Activated CD4-positive, alpha-beta T cell treated with anti-CD3 and anti-CD28 coated beads for 36 hours (primary cell): ENCODE data around the gene CLIP3. TPM values are rescaled to one million over a fixed set of nuclear protein-coding genes. Genes with fewer than 3 reads are reported as not detected.
A peak's percentile ranks its signal among the peaks of the same experiment; 100 is the strongest.

Experiments used
- ATAC-seq: fragments of 200-7000 bp; cut with Tn5 transposase; one replicate; pipeline ENCODE4 v1.10.0; 2021; ENCODE audit warnings: mild to moderate bottlenecking, moderate library complexity
- CTCF ChIA-PET: fragments of 350-600 bp; sonication (Branson Sonifier 250); formaldehyde crosslinking; loops from one replicate; lab custom pipeline; 2021; ENCODE audit warnings: antibody characterized with exemption; lab: Charles Lee
- POLR2A ChIA-PET: fragments of 350-600 bp; sonication (Branson Sonifier 250); formaldehyde crosslinking; loops from one replicate; lab custom pipeline; 2021; ENCODE audit warnings: antibody characterized with exemption, inconsistent platforms; lab: Charles Lee
- DNase-seq: peaks from one replicate; pipeline ENCODE4 v3.0.0-alpha.2; 2020
- H3K27ac Mint-ChIP-seq: one replicate; pipeline ENCODE4 v1.8.0; 2021; ENCODE audit warnings: mixed read lengths
- H3K27me3 Mint-ChIP-seq: one replicate; pipeline ENCODE4 v1.8.0; 2021; ENCODE audit warnings: mixed read lengths
- H3K36me3 Mint-ChIP-seq: one replicate; pipeline ENCODE4 v1.8.0; 2021; ENCODE audit warnings: low read depth, mixed read lengths
- H3K4me1 Mint-ChIP-seq: one replicate; pipeline ENCODE4 v1.8.0; 2021; ENCODE audit warnings: mixed read lengths
- H3K4me3 Mint-ChIP-seq: one replicate; pipeline ENCODE4 v1.8.0; 2021; ENCODE audit warnings: mild to moderate bottlenecking, moderate library complexity, mixed read lengths
- H3K9me3 Mint-ChIP-seq: one replicate; pipeline ENCODE4 v1.8.0; 2021; ENCODE audit warnings: low read depth, mixed read lengths
- intact Hi-C, 2 experiments: fragments of 100-400 bp; cut with DNase I in 1 of 2; cut with micrococcal nuclease in 1 of 2; formaldehyde crosslinking; loops; one replicate each; pipeline versions ENCODE4 v1.14.2 to v1.15.1; 2022 to 2024; cut with DNase I, micrococcal nuclease
- total RNA-seq, 2 experiments: library from RNA; stranded (reverse); gene quantifications; one replicate each; pipeline ENCODE4 v1.2.3, GENCODE V29; 2021

CLIP3 gene
- total RNA-seq, 2 experiments from 2014 or later: 0.16 to 0.42 TPM

DNA sequence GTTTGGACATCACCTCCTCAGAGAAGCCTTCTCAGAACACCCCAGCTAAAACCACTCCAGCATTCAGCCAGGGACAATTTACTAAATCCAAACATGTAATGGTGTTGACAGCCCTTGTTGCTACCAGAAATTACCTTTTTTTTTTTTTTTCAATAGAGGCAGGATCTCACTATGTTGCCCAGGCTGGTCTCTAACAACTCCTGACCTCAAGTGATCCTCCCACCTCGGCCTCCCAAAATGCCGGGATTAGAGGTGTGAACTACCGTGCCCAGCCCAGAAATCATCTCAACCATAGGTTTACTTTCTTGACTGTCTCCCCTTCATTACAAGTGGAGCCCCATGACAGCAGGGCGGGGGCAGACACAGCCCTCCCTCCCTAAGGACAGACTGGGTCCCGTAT lies 9.2 kb downstream of the CLIP3 start:
- ATAC-seq: no peak
- peaks cover 24% of the 10 kb centered on the region for H3K36me3 Mint-ChIP-seq
- no peak overlapping the region for H3K27ac Mint-ChIP-seq
- POLR2A ChIA-PET: no interaction called here
- no peak for DNase-seq
- intact Hi-C loops: no loop called here
- no peak overlapping the region for H3K4me3 Mint-ChIP-seq
- no peaks in the 10 kb centered on the region for H3K27me3 Mint-ChIP-seq
- H3K9me3 Mint-ChIP-seq: no peaks in the 10 kb centered on the region
- H3K4me1 Mint-ChIP-seq: no peaks in the 10 kb centered on the region
- CTCF ChIA-PET: no interaction called here

DNA sequence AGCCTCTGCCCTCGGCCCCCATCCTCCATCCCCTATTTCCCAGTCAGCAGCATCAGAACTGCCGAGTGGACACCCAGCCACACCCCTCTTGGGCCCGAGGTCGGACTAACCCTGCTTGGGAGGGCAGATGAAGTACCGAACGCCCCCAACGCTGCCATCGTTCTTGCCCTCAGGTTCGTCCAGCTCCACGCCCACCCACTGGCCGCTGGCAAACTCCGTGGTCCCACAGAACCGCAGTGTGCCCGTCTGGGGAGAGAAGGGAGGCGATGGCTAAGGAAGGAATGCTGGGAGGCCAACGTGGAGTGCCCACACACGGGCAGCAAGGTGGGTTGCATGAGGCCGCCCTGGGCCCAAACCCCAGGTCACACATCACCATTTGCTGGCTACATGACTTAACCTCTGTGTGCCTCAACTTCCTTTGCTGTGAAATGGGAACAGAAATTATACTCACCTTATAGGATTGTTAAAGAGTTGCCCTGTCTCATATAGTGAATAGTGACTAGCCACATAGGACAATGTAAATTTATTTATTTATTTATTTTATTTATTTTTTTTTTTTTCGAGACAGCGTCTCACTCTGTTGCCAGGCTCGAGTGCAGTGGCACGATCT lies 13.5 kb downstream of the CLIP3 start:
- H3K4me3 Mint-ChIP-seq: no peak overlapping the region
- peaks cover 20% of the 10 kb centered on the region for H3K36me3 Mint-ChIP-seq
- DNase-seq (no peak), ATAC-seq (no peak)
- ChIA-PET POLR2A (interaction anchor here (0.6 kb wide), 1 partner anchor 150 kb away, joined by 3 read pairs; no protein-coding TSS in a partner anchor), CTCF (no interaction called here)
- H3K4me1 Mint-ChIP-seq: peaks cover 14% of the 10 kb centered on the region
- H3K27me3 Mint-ChIP-seq: no peaks in the 10 kb centered on the region
- intact Hi-C loops: no loop called here
- H3K9me3 Mint-ChIP-seq: no peaks in the 10 kb centered on the region
- H3K27ac Mint-ChIP-seq: no peak overlapping the region

DNA sequence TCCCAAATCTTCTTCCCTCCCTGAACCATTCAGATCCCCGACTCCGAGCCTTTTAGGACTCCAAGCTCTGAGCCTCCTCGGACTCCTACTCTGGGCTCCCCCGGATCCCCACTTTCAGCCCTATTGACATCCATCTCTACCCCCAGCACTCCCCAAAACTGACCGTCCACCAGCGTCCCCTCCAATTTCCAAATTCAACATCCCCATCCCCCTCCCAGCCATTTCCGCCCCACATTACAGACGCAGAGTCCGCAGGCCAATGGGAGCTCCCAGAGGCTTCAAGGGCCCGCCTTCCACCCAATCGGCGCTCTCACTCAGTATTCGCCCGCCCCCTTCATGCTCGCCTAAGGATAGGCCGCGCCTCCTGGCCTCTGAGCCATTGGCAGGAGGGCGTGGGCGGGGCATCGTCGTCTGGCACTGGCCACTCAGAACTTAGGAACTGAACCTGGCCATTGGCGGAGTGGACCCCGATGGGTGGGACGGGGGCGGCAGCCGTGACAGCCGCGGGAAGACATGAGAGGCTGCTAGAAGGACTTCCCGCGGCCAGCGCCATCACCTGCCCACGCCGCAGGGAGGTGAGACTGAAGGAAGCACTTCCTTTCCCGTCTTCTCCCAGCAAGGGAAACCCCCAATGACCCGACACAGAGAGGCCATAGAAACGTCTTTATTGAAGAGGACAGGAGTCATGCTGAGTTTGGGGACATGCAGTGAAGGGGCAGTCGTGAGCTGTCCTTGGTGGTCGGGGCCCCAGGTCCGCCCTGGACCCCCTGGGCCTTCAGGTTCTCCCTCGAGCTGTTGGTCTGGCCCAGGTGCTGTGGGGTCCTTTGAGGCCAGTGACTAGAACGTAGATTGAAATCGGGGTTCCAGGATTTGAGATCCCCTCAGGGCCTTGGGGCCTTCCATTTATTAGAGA lies 18.4 kb downstream of the CLIP3 start, which contains the start of gene ALKBH6:
TSS of gene ALKBH6 (minus strand) at position 202 of the 913 bp plus-strand sequence. CDS start 816 bp downstream, outside the sequence.
- Mint-ChIP-seq H3K4me3 (peak within 1 kb of the TSS; percentile 96), H3K9me3 (no peaks in the 10 kb centered on the region), H3K27ac (peak within 1 kb of the TSS; percentile 94), H3K4me1 (peaks cover 32% of the 10 kb centered on the region), H3K27me3 (no peaks in the 10 kb centered on the region), H3K36me3 (peaks cover 5% of the 10 kb centered on the region)
- CTCF ChIA-PET: interaction anchor here (0.6 to 1.5 kb wide), 7 partner anchors 18 to 274 kb away, joined by 3 to 5 read pairs (median 3); partner anchors contain the start of genes LIN37 and THAP8
- DNase-seq (peak; percentile 100), ATAC-seq (peak; percentile 98)
- POLR2A ChIA-PET: interaction anchor here (0.6 to 1.0 kb wide), 3 partner anchors 101 to 266 kb away, joined by 3 to 5 read pairs (median 3); partner anchors contain the start of genes LIN37, POLR2I and TBCB
- intact Hi-C loops: loop anchor here (1.0 to 5.0 kb wide), 15 partner anchors 15 to 370 kb away; partner anchors contain the start of genes SDHAF1 (in 2 of the 2), TBCB (in 2 of the 2), THAP8 (in 2 of the 2) and WDR62 (in 2 of the 2)

DNA sequence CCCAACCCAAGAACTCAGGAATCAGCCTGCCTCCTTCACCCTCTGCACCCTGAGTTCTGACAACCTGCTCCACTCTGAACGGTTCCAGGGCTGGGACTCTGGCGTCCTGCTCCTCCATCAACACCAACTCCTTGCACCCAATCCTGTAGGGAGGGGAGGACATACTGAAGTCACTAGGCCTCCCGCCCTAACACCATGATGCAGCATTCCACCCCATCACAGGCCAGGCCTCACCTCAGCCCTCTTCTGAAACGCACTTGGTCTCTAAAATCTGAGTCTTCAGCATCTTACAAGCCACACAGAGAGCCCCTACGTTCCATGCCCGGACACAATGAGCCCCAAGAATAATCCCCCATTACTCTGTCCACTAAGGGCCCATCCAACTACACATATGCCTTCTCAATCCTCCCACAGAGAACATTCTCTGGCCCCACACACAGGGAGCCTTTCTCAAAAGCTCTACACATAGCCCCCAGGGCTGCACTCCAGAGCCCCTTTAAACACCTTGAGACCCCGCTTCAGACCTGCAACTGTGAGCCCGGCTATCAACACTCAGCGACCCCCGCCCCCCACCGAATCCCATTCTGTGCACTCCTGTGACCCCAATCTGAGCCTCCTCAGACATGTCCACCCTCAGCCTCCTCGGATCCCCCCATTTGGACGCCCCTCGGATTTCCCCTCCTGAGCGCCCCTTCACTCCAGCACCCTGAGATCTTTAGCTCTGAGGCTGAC lies 19.2 kb downstream of the CLIP3 start:
- peaks cover 36% of the 10 kb centered on the region for H3K4me1 Mint-ChIP-seq
- intact Hi-C loops: loop anchor here (1.0 to 5.0 kb wide), 15 partner anchors 14 to 369 kb away; partner anchors contain the start of genes SDHAF1 (in 2 of the 2), TBCB (in 2 of the 2), THAP8 (in 2 of the 2) and WDR62 (in 2 of the 2)
- no peaks in the 10 kb centered on the region for H3K9me3 Mint-ChIP-seq
- peak overlapping the region; percentile 94 for H3K27ac Mint-ChIP-seq
- H3K4me3 Mint-ChIP-seq: peak overlapping the region; percentile 96
- no peaks in the 10 kb centered on the region for H3K27me3 Mint-ChIP-seq
- ChIA-PET CTCF (interaction anchor here (0.6 to 1.5 kb wide), 7 partner anchors 18 to 273 kb away, joined by 3 to 7 read pairs (median 4); partner anchors contain the start of genes LIN37, SDHAF1 and THAP8), POLR2A (interaction anchor here (1.0 kb wide), 1 partner anchor 102 kb away, joined by 3 read pairs; the partner anchor contains the start of genes POLR2I and TBCB)
- peaks cover 5% of the 10 kb centered on the region for H3K36me3 Mint-ChIP-seq
- ATAC-seq: no peak
- DNase-seq: no peak

DNA sequence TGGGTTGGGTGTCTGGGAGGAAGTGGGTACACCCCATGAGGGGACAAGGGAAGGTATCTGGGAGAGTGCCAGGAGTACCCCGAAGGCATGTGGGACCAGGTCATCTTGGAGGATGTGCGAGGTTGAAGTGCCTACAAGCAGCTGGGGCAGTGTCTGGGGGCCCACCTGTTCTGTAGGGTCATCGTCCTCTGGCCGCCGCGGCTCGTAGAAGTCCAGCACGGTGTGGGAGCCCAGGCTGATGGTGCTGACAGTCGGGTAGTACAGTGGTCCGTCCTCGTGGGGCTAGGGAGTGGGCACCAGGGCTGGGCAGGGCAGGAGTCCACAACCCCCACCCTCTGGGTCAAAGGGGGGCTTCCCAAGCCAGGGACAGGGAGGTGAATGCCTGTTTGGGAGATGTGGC lies 22.3 kb downstream of the CLIP3 start:
- Mint-ChIP-seq H3K9me3 (no peaks in the 10 kb centered on the region), H3K36me3 (peaks cover 5% of the 10 kb centered on the region), H3K27ac (no peak overlapping the region), H3K4me3 (no peak overlapping the region), H3K4me1 (peaks cover 31% of the 10 kb centered on the region), H3K27me3 (no peaks in the 10 kb centered on the region)
- intact Hi-C loops: loop anchor here in 1 of 2 experiments (5.0 kb wide), 1 partner anchor 293 kb away; the partner anchor contains the start of gene KMT2B
- ATAC-seq: no peak
- POLR2A ChIA-PET: no interaction called here
- no peak for DNase-seq
- CTCF ChIA-PET: no interaction called here

DNA sequence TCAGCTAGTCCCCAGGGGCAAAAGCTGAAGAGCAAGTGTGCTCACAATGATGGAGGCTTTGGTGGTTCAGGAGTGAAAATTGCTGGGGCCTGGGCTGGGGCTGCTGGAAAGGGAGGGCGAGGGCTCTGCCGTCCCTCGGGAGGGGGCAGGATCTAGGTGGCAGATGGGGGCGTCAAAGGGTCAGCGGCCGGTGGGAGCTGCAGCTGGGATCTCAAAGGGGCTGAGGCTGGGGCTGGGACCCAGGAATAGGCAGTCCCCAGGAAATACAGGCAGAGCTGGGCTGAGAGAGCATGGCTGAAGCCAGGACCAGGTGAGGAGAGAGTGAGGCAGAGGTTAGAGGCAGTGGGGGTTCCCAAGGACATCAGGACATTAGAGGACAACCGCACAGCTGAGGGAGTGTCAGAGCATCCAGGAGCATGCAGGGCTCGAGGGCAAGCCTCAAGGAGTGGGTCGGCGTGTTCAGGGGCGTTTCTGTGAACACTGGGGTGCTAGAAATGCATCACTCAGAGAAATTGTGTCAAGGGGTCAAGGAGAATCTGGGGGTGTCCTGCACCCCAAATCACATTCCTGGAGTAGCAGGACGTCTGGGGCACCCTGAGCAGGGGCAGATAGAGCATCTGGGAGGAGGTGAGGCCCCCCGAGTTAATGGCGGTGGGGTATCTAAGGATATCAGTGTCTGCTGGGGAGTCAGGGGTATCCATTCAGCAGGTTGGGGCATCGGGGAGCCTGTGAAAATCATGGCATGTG lies 22.9 kb downstream of the CLIP3 start:
- intact Hi-C loops: loop anchor here in 1 of 2 experiments (5.0 kb wide), 1 partner anchor 293 kb away; the partner anchor contains the start of gene KMT2B
- Mint-ChIP-seq H3K9me3 (no peaks in the 10 kb centered on the region), H3K27ac (no peak overlapping the region), H3K36me3 (peaks cover 5% of the 10 kb centered on the region), H3K4me1 (peaks cover 26% of the 10 kb centered on the region), H3K4me3 (peak overlapping the region; percentile 35), H3K27me3 (no peaks in the 10 kb centered on the region)
- ChIA-PET POLR2A (no interaction called here), CTCF (no interaction called here)
- DNase-seq: no peak
- no peak for ATAC-seq

DNA sequence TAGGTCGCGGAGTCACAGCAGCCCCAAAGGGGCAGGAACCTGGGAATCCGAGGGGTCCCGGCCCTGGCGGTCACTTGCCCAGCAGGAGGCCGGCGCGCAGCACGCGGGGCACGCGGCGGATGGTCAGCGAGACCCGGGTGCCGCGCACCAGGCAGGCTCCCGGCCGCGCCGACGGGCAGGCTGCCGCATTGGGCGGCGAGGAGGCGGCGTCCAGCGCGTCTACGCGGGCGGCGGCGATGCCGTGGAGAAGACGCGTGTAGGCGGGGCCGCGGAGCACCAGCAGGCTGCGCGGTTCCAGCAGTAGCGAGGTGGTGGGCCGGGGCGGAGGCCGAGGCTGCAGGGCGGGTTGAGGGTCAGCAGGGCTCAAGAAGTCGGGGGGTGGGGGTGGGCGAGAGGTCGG lies 23.5 kb downstream of the CLIP3 start:
- Mint-ChIP-seq H3K9me3 (no peaks in the 10 kb centered on the region), H3K27ac (no peak overlapping the region), H3K4me1 (peaks cover 22% of the 10 kb centered on the region), H3K36me3 (peaks cover 5% of the 10 kb centered on the region), H3K4me3 (peak overlapping the region; percentile 35), H3K27me3 (no peaks in the 10 kb centered on the region)
- ChIA-PET CTCF (no interaction called here), POLR2A (no interaction called here)
- intact Hi-C loops: no loop called here
- peak; percentile 12 for ATAC-seq
- DNase-seq: peak; percentile 73

DNA sequence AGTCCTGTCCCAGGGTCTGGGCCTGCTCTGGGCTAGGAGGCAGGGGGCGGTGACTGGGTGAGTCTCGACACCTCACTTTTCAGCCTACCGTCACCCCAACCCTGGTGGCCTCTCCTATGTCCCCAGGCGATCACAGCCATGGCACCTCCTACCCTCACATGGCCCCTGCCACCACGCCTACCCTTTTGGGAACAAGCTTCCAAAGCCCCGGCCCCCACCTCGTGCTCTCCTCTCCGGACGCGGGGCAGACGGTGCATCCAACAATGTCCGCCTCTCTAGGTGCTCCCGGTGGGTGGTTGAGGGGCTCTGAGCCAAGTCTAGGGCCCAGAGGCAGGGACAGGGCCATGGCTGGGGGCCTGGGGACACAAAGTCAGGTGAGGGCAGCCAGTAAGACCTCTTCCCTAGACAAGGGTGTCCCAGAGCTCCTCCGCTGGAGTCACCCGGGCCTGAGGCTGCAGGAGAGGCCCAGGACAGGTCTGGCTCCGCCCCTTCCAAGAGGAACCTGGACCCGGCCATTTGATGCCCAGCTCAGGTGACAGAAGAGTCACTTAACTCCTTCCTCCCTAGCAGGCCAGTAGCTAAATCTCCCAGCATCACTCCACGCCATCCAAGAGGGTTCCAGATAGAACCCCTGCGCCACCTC lies 24.2 kb downstream of the CLIP3 start, which contains the start of gene SYNE4:
TSS of gene SYNE4 (minus strand) at position 478 of the 643 bp plus-strand sequence. CDS start at position 346, 132 bp downstream.
- H3K4me1 Mint-ChIP-seq: peaks cover 19% of the 10 kb centered on the region
- intact Hi-C loops: no loop called here
- no peaks in the 10 kb centered on the region for H3K27me3 Mint-ChIP-seq
- H3K36me3 Mint-ChIP-seq: peaks cover 5% of the 10 kb centered on the region
- CTCF ChIA-PET: interaction anchor here (0.6 to 0.8 kb wide), 2 partner anchors 12 to 48 kb away, joined by 3 read pairs; no protein-coding TSS in a partner anchor
- POLR2A ChIA-PET: interaction anchor here (0.5 kb wide), 1 partner anchor 368 kb away, joined by 5 read pairs; no protein-coding TSS in a partner anchor
- DNase-seq: no peak
- no peak within 1 kb of the TSS for H3K27ac Mint-ChIP-seq
- H3K9me3 Mint-ChIP-seq: no peaks in the 10 kb centered on the region
- peak within 1 kb of the TSS; percentile 35 for H3K4me3 Mint-ChIP-seq
- ATAC-seq: no peak

DNA sequence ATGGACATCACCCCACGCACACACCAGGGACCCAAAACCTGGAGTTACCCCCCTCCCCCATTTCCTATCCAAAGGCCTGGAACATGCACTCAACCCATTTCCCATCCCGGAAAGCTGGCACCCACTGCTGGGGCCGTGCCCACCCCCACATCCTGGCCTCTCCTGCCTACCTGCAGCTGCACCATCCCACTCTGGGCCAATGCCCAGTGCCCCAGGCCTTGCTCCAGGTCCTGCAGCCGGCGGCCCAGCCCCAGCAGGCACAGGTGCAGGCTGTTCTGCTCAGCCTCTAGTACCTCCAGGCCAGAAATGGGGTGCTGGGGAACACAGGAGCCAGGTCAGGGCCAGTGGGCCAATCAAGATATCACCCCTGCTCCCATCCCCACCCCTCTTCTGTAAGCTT lies 25.7 kb downstream of the CLIP3 start:
- POLR2A ChIA-PET: no interaction called here
- ATAC-seq: no peak

DNA sequence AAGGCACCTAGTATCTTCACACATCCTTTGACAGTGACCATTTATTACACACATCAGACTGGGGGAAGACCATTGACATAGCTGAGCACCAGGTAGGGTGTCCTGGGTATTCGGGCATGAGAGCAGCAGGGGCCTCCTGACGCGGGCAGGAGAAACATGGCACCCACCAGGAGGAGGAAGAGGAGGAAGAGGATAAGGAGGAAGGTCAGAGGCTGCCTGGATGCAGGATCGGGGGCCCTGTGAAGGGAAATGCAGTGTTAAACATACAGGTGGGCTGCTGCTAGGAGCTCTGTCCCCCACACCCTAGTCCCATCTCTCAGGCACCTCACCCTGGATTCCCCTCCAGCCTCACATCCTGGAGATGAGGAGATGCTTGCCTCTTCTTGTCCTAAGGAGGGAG lies 29.4 kb downstream of the CLIP3 start:
- DNase-seq (no peak), ATAC-seq (no peak)
- intact Hi-C loops: no loop called here
- CTCF ChIA-PET: no interaction called here
- no peak overlapping the region for H3K27ac Mint-ChIP-seq
- H3K36me3 Mint-ChIP-seq: peaks cover 12% of the 10 kb centered on the region
- POLR2A ChIA-PET: no interaction called here
- peaks cover 8% of the 10 kb centered on the region for H3K4me1 Mint-ChIP-seq
- H3K4me3 Mint-ChIP-seq: no peak overlapping the region
- no peaks in the 10 kb centered on the region for H3K27me3 Mint-ChIP-seq
- no peaks in the 10 kb centered on the region for H3K9me3 Mint-ChIP-seq

More for the DNA sequence above, 25.7 kb downstream of the CLIP3 start:
- DNase-seq: no peak
- Mint-ChIP-seq H3K27ac (no peak overlapping the region), H3K9me3 (no peaks in the 10 kb centered on the region), H3K4me3 (no peak overlapping the region), H3K27me3 (no peaks in the 10 kb centered on the region), H3K4me1 (peaks cover 10% of the 10 kb centered on the region), H3K36me3 (peaks cover 6% of the 10 kb centered on the region)
- intact Hi-C loops: no loop called here
- CTCF ChIA-PET: no interaction called here
